ENCODE results near the gene NDUFB2.

GRCh38 chr7:140673774-140674155, 22.7 kb upstream of the NDUFB2 start:
- TF ChIP-seq EZH2 (IDR thresholded peaks at IDR 0.05; ENCODE audit: low read length, unreplicated experiment) (no peak), CTCF (conservative IDR thresholded peaks at IDR 0.05; ENCODE audit: low read depth, low read length) (no peak), EZH2phosphoT487 (IDR thresholded peaks at IDR 0.05; ENCODE audit: borderline replicate concordance, low read length) (no peak)
